Panc1 (cell line): Measurements from ENCODE around the gene RAB15. TPM values are rescaled to one million over a fixed set of nuclear protein-coding genes. Genes with fewer than 3 reads are reported as not detected.
A peak's percentile ranks its signal among the peaks of the same experiment; 100 is the strongest.

Experiments used
- ATAC-seq: fragments of 200-7000 bp; cut with Tn5 transposase; 2 replicates; pipeline ENCODE4 v1.9.1; 2020; ENCODE audit warnings: mild to moderate bottlenecking, moderate library complexity
- BruUV-seq: library from RNA; stranded (reverse); fragments of 400-500 nt; replicated peaks from 2 replicates; lab custom pipeline; 2021; lab: Mats Ljungman, UMichigan
- CTCF ChIA-PET: fragments of 300-600 bp; sonication (Branson Sonifier 250); formaldehyde crosslinking; loops from one replicate; lab custom pipeline; 2022; ENCODE audit warnings: antibody characterized with exemption; lab: Charles Lee
- POLR2A ChIA-PET: fragments of 300-600 bp; sonication (Branson Sonifier 250); formaldehyde crosslinking; loops from one replicate; lab custom pipeline; 2022; ENCODE audit warnings: antibody characterized with exemption; lab: Charles Lee
- DNase-seq: peaks from one replicate; pipeline ENCODE4 v3.0.0-alpha.2; 2010; ENCODE audit warnings: low read depth, low spot score
- H3K27ac ChIP-seq: 2 replicates; pipeline ENCODE4 v1.5.1; 2011; ENCODE audit warnings: mild to moderate bottlenecking, low read length, inconsistent platforms
- H3K27me3 ChIP-seq: fragments of 200-500 bp; sonication (Bioruptor generic); 2 replicates; pipeline ENCODE4 v1.6.0; 2014; ENCODE audit warnings: low read length, inconsistent platforms; ENCODE audit not compliant: control insufficient read depth, insufficient read depth
- H3K36me3 ChIP-seq: fragments of 200-500 bp; sonication (Bioruptor generic); 2 replicates; pipeline ENCODE4 v1.5.1; 2014; ENCODE audit warnings: inconsistent platforms, mild to moderate bottlenecking, low read length, moderate library complexity; ENCODE audit not compliant: control insufficient read depth, insufficient read depth
- H3K4me1 ChIP-seq: 2 replicates; pipeline ENCODE4 v1.5.1; 2011; ENCODE audit warnings: inconsistent platforms, mild to moderate bottlenecking, low read length, moderate library complexity; ENCODE audit not compliant: control insufficient read depth, insufficient read depth
- H3K4me3 ChIP-seq, 2 experiments: 2 replicates each; pipeline ENCODE4 v1.5.1; 2011 to 2012; ENCODE audit warnings: low read depth in 2 of 2, low read length in 2 of 2, mild to moderate bottlenecking in 2 of 2, inconsistent platforms in 1 of 2, moderate library complexity in 1 of 2
- H3K9me3 ChIP-seq: fragments of 200-500 bp; sonication (Bioruptor generic); 2 replicates; pipeline ENCODE4 v1.5.1; 2014; ENCODE audit warnings: low read depth, mild to moderate bottlenecking, inconsistent platforms, low read length, moderate library complexity; ENCODE audit not compliant: control insufficient read depth, insufficient read depth
- POLR2AphosphoS5 ChIP-seq: IDR thresholded peaks from 2 replicates; pipeline ENCODE4 v1.6.1; 2012; ENCODE audit warnings: mild to moderate bottlenecking, low read depth, low read length, moderate library complexity
- SIN3A ChIP-seq: IDR thresholded peaks from 2 replicates; pipeline ENCODE4 v1.6.1; 2012; ENCODE audit warnings: low read depth, mild to moderate bottlenecking, low read length, moderate library complexity, borderline replicate concordance; ENCODE audit not compliant: insufficient read depth
- TCF7L2 ChIP-seq: IDR thresholded peaks from 2 replicates; pipeline ENCODE4 v1.6.1; 2011; ENCODE audit warnings: mild to moderate bottlenecking, low read depth, low read length, inconsistent platforms
- in situ Hi-C: cut with HindIII; loops from 2 replicates; pipeline ENCODE4 v1.10.0; 2016; ENCODE audit warnings: low sequenced_read_pairs, low pct_unique_long_range_greater_than_20kb
- intact Hi-C: fragments of 100-400 bp; cut with micrococcal nuclease; formaldehyde crosslinking; loops from one replicate; pipeline ENCODE4 v1.10.0; 2022; ENCODE audit not compliant: unreplicated experiment
- total RNA-seq: library from RNA; stranded (reverse); gene quantifications from one replicate; pipeline ENCODE4 v1.2.1, GENCODE V29; 2021; ENCODE audit not compliant: unreplicated experiment
- TF ChIP-seq, protein P1 (sequence below), 2 experiments: IDR thresholded peaks; 2 replicates each; pipeline ENCODE4 v1.6.1; 2011 to 2012; ENCODE audit warnings: low read depth in 2 of 2, control low read depth in 1 of 2, low read length in 1 of 2, mild to moderate bottlenecking in 1 of 2, moderate library complexity in 1 of 2; ENCODE audit not compliant: insufficient read depth in 1 of 2
- TF ChIP-seq, protein P2 (sequence below): fragments of 450-650 bp; IDR thresholded peaks from 2 replicates; pipeline ENCODE4 v1.5.1; 2017; ENCODE audit warnings: mild to moderate bottlenecking

The RAB15 gene
- total RNA-seq, 1 experiment from 2014 or later = 6.0 TPM

DNA sequence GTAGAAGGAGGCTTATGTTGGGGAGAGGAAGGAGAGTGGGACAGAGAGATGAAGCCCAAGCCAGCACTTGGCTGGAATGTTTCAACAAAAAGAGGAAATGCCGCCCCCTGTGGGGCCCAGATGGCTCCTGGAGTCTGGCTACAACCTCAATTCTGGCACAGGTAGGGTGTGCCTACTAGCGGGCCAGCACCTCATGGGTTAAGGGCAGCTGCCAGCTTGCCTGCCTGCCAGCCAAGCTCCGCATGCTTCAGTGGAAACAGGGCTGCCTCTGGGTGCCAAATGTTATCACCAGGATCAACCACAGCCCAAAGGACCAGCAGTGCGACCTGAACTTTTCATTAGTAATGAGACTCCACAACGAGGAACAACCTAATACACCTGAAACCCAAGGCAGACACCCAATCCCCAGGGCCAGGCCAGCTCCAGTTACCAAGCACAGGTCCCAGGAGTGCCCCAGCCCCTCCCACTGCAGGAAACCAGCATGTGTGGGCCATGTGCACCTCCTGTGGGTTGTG is 11.3 kb downstream of the RAB15 start:
- BruUV-seq = no TSS peak
- H3K36me3 ChIP-seq = no peaks in the 10 kb centered on the region
- no peak overlapping the region for H3K4me3 ChIP-seq
- in situ Hi-C loops = no loop called here
- ChIA-PET CTCF (no interaction called here), POLR2A (no interaction called here)
- ATAC-seq (peak; percentile 34; the same call in 1 of the 2 replicates), DNase-seq (no peak)
- TF ChIP-seq, protein P1, sequence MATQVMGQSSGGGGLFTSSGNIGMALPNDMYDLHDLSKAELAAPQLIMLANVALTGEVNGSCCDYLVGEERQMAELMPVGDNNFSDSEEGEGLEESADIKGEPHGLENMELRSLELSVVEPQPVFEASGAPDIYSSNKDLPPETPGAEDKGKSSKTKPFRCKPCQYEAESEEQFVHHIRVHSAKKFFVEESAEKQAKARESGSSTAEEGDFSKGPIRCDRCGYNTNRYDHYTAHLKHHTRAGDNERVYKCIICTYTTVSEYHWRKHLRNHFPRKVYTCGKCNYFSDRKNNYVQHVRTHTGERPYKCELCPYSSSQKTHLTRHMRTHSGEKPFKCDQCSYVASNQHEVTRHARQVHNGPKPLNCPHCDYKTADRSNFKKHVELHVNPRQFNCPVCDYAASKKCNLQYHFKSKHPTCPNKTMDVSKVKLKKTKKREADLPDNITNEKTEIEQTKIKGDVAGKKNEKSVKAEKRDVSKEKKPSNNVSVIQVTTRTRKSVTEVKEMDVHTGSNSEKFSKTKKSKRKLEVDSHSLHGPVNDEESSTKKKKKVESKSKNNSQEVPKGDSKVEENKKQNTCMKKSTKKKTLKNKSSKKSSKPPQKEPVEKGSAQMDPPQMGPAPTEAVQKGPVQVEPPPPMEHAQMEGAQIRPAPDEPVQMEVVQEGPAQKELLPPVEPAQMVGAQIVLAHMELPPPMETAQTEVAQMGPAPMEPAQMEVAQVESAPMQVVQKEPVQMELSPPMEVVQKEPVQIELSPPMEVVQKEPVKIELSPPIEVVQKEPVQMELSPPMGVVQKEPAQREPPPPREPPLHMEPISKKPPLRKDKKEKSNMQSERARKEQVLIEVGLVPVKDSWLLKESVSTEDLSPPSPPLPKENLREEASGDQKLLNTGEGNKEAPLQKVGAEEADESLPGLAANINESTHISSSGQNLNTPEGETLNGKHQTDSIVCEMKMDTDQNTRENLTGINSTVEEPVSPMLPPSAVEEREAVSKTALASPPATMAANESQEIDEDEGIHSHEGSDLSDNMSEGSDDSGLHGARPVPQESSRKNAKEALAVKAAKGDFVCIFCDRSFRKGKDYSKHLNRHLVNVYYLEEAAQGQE (IDR thresholded peaks at IDR 0.05; ENCODE audit: insufficient read depth in 1 of 2, low read depth in 2 of 2, low read length in 1 of 2) = no peak
- no peak for TF ChIP-seq TCF7L2
- TF ChIP-seq POLR2AphosphoS5 = no peak
- TF ChIP-seq SIN3A = no peak
- intact Hi-C loops = no loop called here
- H3K27me3 ChIP-seq = no peaks in the 10 kb centered on the region
- H3K9me3 ChIP-seq = no peaks in the 10 kb centered on the region
- no peak overlapping the region for H3K27ac ChIP-seq
- no peaks in the 10 kb centered on the region for H3K4me1 ChIP-seq

DNA sequence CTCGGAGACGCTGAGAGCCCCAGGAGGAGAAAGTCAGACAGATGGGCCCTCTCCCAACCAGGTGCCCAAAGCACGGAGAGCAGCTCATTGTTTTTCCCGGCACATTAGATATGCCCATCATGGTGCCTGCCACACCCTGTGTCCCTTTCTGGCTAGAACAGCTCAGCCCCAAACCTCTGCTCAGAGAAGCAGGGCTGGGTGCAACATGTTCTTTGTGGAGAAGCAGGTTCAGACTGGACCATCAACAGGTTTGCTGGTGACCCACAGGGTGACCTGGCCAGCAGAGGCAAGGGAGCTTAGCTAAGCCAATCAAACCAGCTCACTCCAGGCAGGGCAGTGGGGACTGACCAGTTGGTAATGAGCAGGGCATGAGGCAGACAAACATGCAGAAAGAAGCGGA is 13.4 kb downstream of the RAB15 start:
- no peaks in the 10 kb centered on the region for H3K27me3 ChIP-seq
- no peak for DNase-seq
- no peak overlapping the region for H3K27ac ChIP-seq
- H3K4me3 ChIP-seq = no peak overlapping the region
- H3K36me3 ChIP-seq = no peaks in the 10 kb centered on the region
- CTCF ChIA-PET = no interaction called here
- BruUV-seq = no TSS peak
- in situ Hi-C loops = no loop called here
- H3K4me1 ChIP-seq = no peaks in the 10 kb centered on the region
- intact Hi-C loops = no loop called here
- TF ChIP-seq, protein P1 (IDR thresholded peaks at IDR 0.05; ENCODE audit: insufficient read depth in 1 of 2, low read depth in 2 of 2, low read length in 1 of 2) = no peak
- TF ChIP-seq, protein P2, sequence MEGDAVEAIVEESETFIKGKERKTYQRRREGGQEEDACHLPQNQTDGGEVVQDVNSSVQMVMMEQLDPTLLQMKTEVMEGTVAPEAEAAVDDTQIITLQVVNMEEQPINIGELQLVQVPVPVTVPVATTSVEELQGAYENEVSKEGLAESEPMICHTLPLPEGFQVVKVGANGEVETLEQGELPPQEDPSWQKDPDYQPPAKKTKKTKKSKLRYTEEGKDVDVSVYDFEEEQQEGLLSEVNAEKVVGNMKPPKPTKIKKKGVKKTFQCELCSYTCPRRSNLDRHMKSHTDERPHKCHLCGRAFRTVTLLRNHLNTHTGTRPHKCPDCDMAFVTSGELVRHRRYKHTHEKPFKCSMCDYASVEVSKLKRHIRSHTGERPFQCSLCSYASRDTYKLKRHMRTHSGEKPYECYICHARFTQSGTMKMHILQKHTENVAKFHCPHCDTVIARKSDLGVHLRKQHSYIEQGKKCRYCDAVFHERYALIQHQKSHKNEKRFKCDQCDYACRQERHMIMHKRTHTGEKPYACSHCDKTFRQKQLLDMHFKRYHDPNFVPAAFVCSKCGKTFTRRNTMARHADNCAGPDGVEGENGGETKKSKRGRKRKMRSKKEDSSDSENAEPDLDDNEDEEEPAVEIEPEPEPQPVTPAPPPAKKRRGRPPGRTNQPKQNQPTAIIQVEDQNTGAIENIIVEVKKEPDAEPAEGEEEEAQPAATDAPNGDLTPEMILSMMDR = no peak
- no peak for TF ChIP-seq SIN3A
- TF ChIP-seq TCF7L2 = no peak
- no peak for TF ChIP-seq POLR2AphosphoS5
- POLR2A ChIA-PET = no interaction called here
- H3K9me3 ChIP-seq = no peaks in the 10 kb centered on the region
- ATAC-seq = no peak
